NCI-H460 (cell line): Measurements from ENCODE around the gene EMD. TPM values are rescaled to one million over a fixed set of nuclear protein-coding genes. Genes with fewer than 3 reads are reported as not detected.

ENCODE experiments used
- DNase-seq: peaks from one replicate; pipeline ENCODE4 v3.0.0-alpha.2; 2016; ENCODE audit warnings: low read depth; ENCODE audit errors: extremely low read depth
- small RNA-seq, 2 experiments: library from RNA; depleted of rRNA; stranded (forward); fragments of <200 nt; gene quantifications; one replicate each; pipeline ENCODE3, GENCODE V24; 2014
- total RNA-seq: library from RNA; depleted of rRNA; stranded (reverse); fragments of >200 nt; shearing (Covaris generic); gene quantifications from 2 replicates; pipeline ENCODE4 v1.2.3, GENCODE V29; 2014; rRNA removed

The EMD gene
- total RNA-seq, 1 experiment from 2014 or later, result 85.8 TPM

DNA sequence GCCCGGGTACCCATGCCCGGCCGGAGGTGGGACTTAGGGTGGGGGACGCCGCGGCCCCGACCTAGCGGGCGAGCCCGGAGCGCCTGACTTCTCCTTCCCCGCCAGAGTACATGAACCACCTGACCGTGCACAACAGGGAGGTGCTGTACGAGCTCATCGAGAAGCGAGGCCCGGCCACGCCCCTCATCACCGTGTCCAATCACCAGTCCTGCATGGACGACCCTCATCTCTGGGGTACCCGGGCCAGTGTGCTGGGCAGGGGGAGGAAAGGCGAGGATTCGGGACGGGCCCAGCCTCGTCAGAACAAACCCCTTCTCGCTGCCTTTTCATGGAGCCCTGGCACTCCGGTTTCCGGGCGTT lies 32.9 kb downstream of the EMD start:
- DNase-seq, result no peak

DNA sequence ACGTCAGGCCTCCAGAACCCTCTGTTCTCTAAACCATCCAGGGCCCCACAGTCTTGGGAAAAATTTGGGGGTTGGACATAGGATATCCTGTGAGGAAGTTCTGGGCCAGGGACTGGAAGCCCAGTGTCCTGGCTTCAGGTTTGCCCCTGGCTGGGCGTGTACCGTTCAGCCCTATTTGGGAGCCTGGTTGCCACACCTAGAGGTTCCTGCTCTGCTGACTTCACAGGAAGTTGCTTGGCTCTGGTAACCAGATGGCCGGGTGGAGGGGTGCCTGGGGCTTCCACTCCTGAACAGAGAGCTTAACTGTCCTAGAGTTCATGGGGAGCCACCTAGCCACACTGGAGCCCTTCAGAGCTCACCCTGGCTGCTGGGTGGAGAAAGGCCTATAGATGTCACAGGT lies 33.4 kb downstream of the EMD start:
- DNase-seq, result no peak

- no peak for DNase-seq
Measured at GRCh38 chrX:154413142-154413541, 34.0 kb downstream of the EMD start.

DNA sequence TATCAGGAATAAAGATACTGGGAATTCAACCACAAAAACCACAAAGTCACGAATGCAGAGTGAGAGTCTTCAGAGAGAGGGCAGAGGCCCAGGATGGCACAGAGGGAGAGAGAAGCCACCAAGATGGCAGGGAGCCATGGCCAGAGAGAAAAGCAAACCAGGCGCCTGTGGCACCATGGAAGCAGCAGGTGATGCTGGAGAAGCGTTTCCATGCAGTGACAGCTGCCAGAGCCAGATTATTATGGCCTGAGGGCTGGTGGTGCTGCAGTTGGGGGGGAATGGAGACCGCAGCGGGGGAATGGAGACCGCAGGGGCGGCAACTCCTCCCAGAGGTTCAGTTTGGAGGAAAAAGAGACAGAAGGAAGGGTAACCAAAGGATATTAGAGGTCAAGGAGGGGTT lies 38.1 kb downstream of the EMD start:
- no peak for DNase-seq

DNA sequence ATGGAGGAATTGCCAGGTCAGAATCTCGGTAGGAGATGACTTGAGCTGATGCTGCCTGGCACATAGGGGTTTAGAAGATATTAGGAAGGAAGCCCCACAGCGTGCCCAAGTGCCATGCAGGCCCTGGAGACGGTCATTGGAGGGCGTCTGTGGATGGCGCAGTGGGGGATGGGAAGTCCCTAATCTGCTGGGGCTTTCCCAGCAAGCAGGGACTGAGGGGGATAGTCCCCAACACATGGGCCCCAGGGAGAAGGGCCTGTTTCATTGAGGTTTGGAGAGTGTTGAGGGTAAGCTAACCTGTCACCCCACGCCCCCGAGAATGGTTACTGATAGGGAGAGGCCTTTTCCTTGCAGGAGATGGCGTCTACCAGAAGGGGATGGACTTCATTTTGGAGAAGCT lies 40.1 kb downstream of the EMD start:
- DNase-seq, result no peak

GRCh38 chrX:154419688-154420401 lies 40.8 kb downstream of the EMD start:
- no peak for DNase-seq

GRCh38 chrX:154420402-154420756 lies 41.3 kb downstream of the EMD start:
- DNase-seq, result no peak

GRCh38 chrX:154426916-154427770 lies 48.0 kb downstream of the EMD start:
- no peak for DNase-seq

DNA sequence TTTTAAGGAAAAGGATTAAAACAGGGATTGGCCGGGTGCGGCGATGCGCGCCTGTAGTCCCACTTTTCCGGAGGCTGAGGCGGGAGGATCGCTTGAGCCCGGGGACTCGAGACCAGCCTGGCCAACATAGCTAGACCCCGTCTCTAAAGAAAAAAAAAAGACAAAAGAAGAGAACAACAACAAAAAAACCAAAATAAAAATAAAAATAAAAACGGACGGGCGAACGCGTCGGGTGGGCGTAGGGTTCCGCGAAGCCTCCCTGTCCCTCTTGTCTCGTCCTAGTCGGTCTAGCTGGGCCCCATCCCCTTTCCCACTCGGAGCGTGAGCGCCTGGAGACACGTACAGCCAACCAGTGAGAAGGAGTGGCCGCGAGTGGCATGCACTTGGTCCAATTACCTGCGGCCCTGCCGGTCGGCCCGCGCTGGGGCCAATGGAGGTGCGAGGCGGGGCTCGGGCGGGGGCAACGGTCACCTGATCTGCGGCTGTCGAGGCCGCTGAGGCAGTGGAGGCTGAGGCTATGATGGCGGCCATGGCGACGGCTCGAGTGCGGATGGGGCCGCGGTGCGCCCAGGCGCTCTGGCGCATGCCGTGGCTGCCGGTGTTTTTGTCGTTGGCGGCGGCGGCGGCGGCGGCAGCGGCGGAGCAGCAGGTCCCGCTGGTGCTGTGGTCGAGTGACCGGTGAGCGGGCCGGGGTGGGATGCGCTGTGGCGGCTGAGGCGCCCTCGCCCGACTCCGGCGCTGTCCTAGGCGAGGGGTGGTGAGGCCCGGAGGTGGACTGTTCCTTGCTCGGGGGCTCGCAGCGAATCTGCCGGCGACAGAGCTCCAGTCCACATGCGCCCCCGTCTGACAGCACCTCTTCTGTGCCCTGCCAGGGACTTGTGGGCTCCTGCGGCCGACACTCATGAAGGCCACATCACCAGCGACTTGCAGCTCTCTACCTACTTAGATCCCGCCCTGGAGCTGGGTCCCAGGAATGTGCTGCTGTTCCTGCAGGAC lies 49.4 kb downstream of the EMD start, which contains the start of gene ATP6AP1:
ATP6AP1 (plus strand) TSS at position 502 of the 996 bp plus-strand sequence; CDS start at position 518, 16 bp downstream.
- DNase-seq, result peak; percentile 95

DNA sequence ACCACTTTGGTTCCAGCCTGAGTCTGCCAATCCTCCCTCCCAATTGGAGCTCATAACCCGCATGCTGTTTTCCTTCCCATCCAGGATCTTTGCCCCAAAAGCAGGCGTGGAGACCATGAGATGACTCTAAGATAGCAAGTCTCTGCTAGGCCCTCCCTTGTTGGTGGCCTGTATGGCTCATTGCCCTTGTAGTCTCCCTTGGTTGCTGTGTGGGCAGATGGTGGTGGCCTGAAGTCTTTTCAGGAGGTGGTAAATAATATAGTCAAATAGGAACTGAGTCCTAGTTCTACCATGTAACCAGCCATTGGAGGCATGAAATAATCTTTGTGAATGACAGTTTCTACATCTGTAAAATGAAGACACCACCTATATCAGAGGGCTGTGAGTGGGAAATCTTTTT lies 50.6 kb downstream of the EMD start:
- DNase-seq, result no peak

DNA sequence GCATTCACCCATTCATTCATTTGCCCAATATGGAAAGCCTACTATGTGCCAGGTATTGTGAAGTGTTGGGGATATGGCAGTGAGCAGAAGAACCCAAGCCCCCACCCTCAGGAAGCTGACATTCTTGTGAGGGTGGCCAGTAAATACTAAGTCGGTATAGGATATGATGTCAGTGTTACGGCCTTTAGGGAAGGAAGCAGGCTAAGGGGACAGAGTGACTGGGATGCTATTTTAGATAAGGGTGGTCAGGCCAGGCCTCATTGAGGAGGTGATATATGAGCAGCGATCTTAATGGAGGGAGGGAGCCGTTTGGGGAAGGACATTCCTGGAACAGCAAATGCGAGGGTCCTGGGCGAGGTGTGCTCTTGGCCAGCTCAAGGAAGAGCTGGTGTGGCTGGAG lies 51.4 kb downstream of the EMD start:
- no peak for DNase-seq

- DNase-seq, result no peak
Measured at GRCh38 chrX:154430916-154431315, 51.8 kb downstream of the EMD start.

Small RNAs within 50 kb of the gene (small RNA-seq; reads per million reads assigned to genes)
- gene SNORA70, result 0 reads per million in 2 experiments

Other genes starting within 250 kb of the EMD start
- not detected in 2 replicates for gene OPN1LW, start 235.1 kb upstream of the EMD start, total RNA-seq
- not detected in 2 replicates for gene OPN1MW, start 196.7 kb upstream of the EMD start, total RNA-seq
- gene OPN1MW2, start 159.5 kb upstream of the EMD start, total RNA-seq, result not detected in 2 replicates
- not detected in 2 replicates for gene OPN1MW3, start 121.7 kb upstream of the EMD start, total RNA-seq
- gene TEX28, start 84.2 kb upstream of the EMD start, total RNA-seq, result not detected in 2 replicates
- not detected in 2 replicates for gene TKTL1, start 83.5 kb upstream of the EMD start, total RNA-seq
- gene FLNA, start 4.7 kb upstream of the EMD start, total RNA-seq, result 901 and 1,031 TPM in 2 replicates
- 5,948 and 7,043 TPM in 2 replicates for gene RPL10, start 19.1 kb downstream of the EMD start, total RNA-seq
- gene DNASE1L1, start 30.0 kb downstream of the EMD start, total RNA-seq, result 45.8 and 48.9 TPM in 2 replicates
- 43.7 and 53.6 TPM in 2 replicates for gene TAFAZZIN, start 32.2 kb downstream of the EMD start, total RNA-seq
- 99.0 and 105 TPM in 2 replicates for gene ATP6AP1, start 49.4 kb downstream of the EMD start, total RNA-seq
- 99.9 and 117 TPM in 2 replicates for gene GDI1, start 57.9 kb downstream of the EMD start, total RNA-seq
- gene FAM50A, start 64.8 kb downstream of the EMD start, total RNA-seq, result 62.2 and 67.5 TPM in 2 replicates
- 6.5 and 7.1 TPM in 2 replicates for gene PLXNA3, start 79.0 kb downstream of the EMD start, total RNA-seq
- 35.4 and 45.5 TPM in 2 replicates for gene LAGE3, start 100.0 kb downstream of the EMD start, total RNA-seq
- 93.2 and 97.7 TPM in 2 replicates for gene UBL4A, start 107.3 kb downstream of the EMD start, total RNA-seq
- 27.9 and 34.8 TPM in 2 replicates for gene SLC10A3, start 111.3 kb downstream of the EMD start, total RNA-seq
- gene FAM3A, start 136.9 kb downstream of the EMD start, total RNA-seq, result 42.1 and 44.3 TPM in 2 replicates
- 369 and 378 TPM in 2 replicates for gene G6PD, start 167.6 kb downstream of the EMD start, total RNA-seq
- gene IKBKG, start 168.3 kb downstream of the EMD start, total RNA-seq, result 33.2 and 37.9 TPM in 2 replicates
- not detected in 2 replicates for gene CTAG1A, start 205.8 kb downstream of the EMD start, total RNA-seq
- gene CTAG1B, start 240.0 kb downstream of the EMD start, total RNA-seq, result not detected in 2 replicates